Panc1 (cell line): ENCODE results near the gene SH2B2.

ENCODE experiments used
- CTCF ChIP-seq: fragments of 450-650 bp; IDR thresholded peaks from 2 replicates; pipeline ENCODE4 v1.5.1; 2017; ENCODE audit warnings: mild to moderate bottlenecking
- POLR2AphosphoS5 ChIP-seq: IDR thresholded peaks from 2 replicates; pipeline ENCODE4 v1.6.1; 2012; ENCODE audit warnings: mild to moderate bottlenecking, low read depth, low read length, moderate library complexity
- SIN3A ChIP-seq: IDR thresholded peaks from 2 replicates; pipeline ENCODE4 v1.6.1; 2012; ENCODE audit warnings: low read depth, mild to moderate bottlenecking, low read length, moderate library complexity, borderline replicate concordance; ENCODE audit not compliant: insufficient read depth
- TCF7L2 ChIP-seq: IDR thresholded peaks from 2 replicates; pipeline ENCODE4 v1.6.1; 2011; ENCODE audit warnings: mild to moderate bottlenecking, low read depth, low read length, inconsistent platforms

GRCh38 chr7:102303669-102304422 lies 17.2 kb downstream of the SH2B2 start:
- no peak for TF ChIP-seq SIN3A
- no peak for TF ChIP-seq POLR2AphosphoS5
- TF ChIP-seq CTCF: no peak
- no peak for TF ChIP-seq TCF7L2
